Hindlimb muscle (tissue), 1 donor: ENCODE data around the gene GNL1. TPM values are rescaled to one million over a fixed set of nuclear protein-coding genes. Genes with fewer than 3 reads are reported as not detected.

ENCODE experiments used
- DNase-seq: peaks from one replicate; pipeline ENCODE4 v3.0.0-alpha.2; 2013
- polyA plus RNA-seq: library from polyadenylated mRNA; unstranded; fragments of 120-200 nt; gene quantifications from one replicate; pipeline ENCODE4 v1.2.1, GENCODE V29; 2013; ENCODE audit not compliant: insufficient read length

The GNL1 gene
- polyA plus RNA-seq, result 57.1 TPM

- DNase-seq, result peak; percentile 92
Measured at GRCh38 chr6:30556066-30556905, at the start of gene GNL1. GNL1 (minus strand) TSS chr6:30556489; CDS start chr6:30556203, 286 bp downstream.

GRCh38 chr6:30603961-30604360, 47.7 kb upstream of the GNL1 start:
- DNase-seq, result no peak

GRCh38 chr6:30601815-30602641, 45.7 kb upstream of the GNL1 start:
- DNase-seq, result no peak

GRCh38 chr6:30601436-30601814, 45.1 kb upstream of the GNL1 start:
- DNase-seq, result no peak

- DNase-seq, result no peak
Measured at GRCh38 chr6:30600451-30600961, 44.2 kb upstream of the GNL1 start.

GRCh38 chr6:30599625-30600324, 43.5 kb upstream of the GNL1 start:
- DNase-seq, result no peak

- no peak for DNase-seq
Measured at GRCh38 chr6:30598912-30599624, 42.8 kb upstream of the GNL1 start.

- peak; percentile 58 for DNase-seq
Measured at GRCh38 chr6:30597315-30598144, 41.2 kb upstream of the GNL1 start.

GRCh38 chr6:30592287-30592686, 36.0 kb upstream of the GNL1 start:
- DNase-seq, result no peak

- DNase-seq, result no peak
Measured at GRCh38 chr6:30591008-30591407, 34.7 kb upstream of the GNL1 start.

- DNase-seq, result no peak
Measured at GRCh38 chr6:30590509-30590908, 34.2 kb upstream of the GNL1 start.

GRCh38 chr6:30589754-30590358, 33.6 kb upstream of the GNL1 start:
- no peak for DNase-seq

- no peak for DNase-seq
Measured at GRCh38 chr6:30583921-30584320, 27.6 kb upstream of the GNL1 start.

- no peak for DNase-seq
Measured at GRCh38 chr6:30578051-30578450, 21.8 kb upstream of the GNL1 start.

GRCh38 chr6:30573113-30573512, 16.8 kb upstream of the GNL1 start:
- no peak for DNase-seq

- no peak for DNase-seq
Measured at GRCh38 chr6:30572148-30572547, 15.9 kb upstream of the GNL1 start.

- no peak for DNase-seq
Measured at GRCh38 chr6:30571762-30572082, 15.4 kb upstream of the GNL1 start.

GRCh38 chr6:30571075-30571761, 14.9 kb upstream of the GNL1 start, which contains the start of gene ABCF1:
ABCF1 (plus strand) TSS chr6:30571442; CDS start chr6:30571488, 46 bp downstream.
- DNase-seq, result peak; percentile 99

GRCh38 chr6:30570740-30571074, 14.4 kb upstream of the GNL1 start:
- DNase-seq, result no peak

GRCh38 chr6:30570263-30570662, 14.0 kb upstream of the GNL1 start:
- no peak for DNase-seq
